22Rv1 (cell line): ENCODE results near the gene LCN10.
"Not testable (repeated sequence)": the region's sequence is repeated elsewhere in the genome, so short reads cannot be mapped to it uniquely, and the experiment has no call there.

Source experiments
- ZFX ChIP-seq: fragments of 450-650 bp; IDR thresholded peaks from 2 replicates; pipeline ENCODE4 v1.6.1; 2017; ENCODE audit warnings: antibody characterized with exemption, borderline replicate concordance
- TF ChIP-seq, protein P1 (sequence below): fragments of 450-650 bp; IDR thresholded peaks from 2 replicates; pipeline ENCODE4 v1.5.1; 2017; ENCODE audit warnings: mild to moderate bottlenecking

GRCh38 chr9:136704741-136705140 lies 38.0 kb downstream of the LCN10 start:
- TF ChIP-seq, protein P1, sequence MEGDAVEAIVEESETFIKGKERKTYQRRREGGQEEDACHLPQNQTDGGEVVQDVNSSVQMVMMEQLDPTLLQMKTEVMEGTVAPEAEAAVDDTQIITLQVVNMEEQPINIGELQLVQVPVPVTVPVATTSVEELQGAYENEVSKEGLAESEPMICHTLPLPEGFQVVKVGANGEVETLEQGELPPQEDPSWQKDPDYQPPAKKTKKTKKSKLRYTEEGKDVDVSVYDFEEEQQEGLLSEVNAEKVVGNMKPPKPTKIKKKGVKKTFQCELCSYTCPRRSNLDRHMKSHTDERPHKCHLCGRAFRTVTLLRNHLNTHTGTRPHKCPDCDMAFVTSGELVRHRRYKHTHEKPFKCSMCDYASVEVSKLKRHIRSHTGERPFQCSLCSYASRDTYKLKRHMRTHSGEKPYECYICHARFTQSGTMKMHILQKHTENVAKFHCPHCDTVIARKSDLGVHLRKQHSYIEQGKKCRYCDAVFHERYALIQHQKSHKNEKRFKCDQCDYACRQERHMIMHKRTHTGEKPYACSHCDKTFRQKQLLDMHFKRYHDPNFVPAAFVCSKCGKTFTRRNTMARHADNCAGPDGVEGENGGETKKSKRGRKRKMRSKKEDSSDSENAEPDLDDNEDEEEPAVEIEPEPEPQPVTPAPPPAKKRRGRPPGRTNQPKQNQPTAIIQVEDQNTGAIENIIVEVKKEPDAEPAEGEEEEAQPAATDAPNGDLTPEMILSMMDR: not testable (repeated sequence)
- not testable (repeated sequence) for TF ChIP-seq ZFX
